Peyer's patch (tissue), 4 donors: Measurements from ENCODE around the gene KRT32. TPM values are rescaled to one million over a fixed set of nuclear protein-coding genes. Genes with fewer than 3 reads are reported as not detected.

Source experiments
- DNase-seq, 3 donors: peaks; one replicate each; pipeline ENCODE4 v3.0.0-alpha.2; 2017 to 2019
- H3K27ac ChIP-seq, 4 donors: fragments of 200-600 bp; sonication (generic); one replicate each; pipeline ENCODE4 v1.5.1; 2016 to 2019
- H3K27me3 ChIP-seq, 2 donors: fragments of 200-600 bp; sonication (generic); one replicate each; pipeline ENCODE4 v1.5.1; 2019
- H3K36me3 ChIP-seq, 3 donors: fragments of 200-600 bp; sonication (generic); one replicate each; pipeline ENCODE4 v1.5.1; 2016 to 2019
- H3K4me1 ChIP-seq, 4 donors: fragments of 200-600 bp; sonication (generic); one replicate each; pipeline ENCODE4 v1.5.1; 2016 to 2019
- H3K4me3 ChIP-seq, 4 donors: fragments of 200-600 bp; sonication (generic); 1 replicate in 3 of 4; 2 replicates in 1 of 4; pipeline ENCODE4 v1.5.1; 2016 to 2019; ENCODE audit warnings: mild to moderate bottlenecking in 1 of 4
- H3K9me3 ChIP-seq, 4 donors: fragments of 200-600 bp; sonication (generic); one replicate each; pipeline ENCODE4 v1.5.1; 2016 to 2019; ENCODE audit warnings: mild to moderate bottlenecking in 1 of 4
- POLR2A ChIP-seq, 2 donors: fragments of 450-650 bp; IDR thresholded peaks; one replicate each; pipeline ENCODE4 v1.5.1; 2017; ENCODE audit warnings: antibody characterized with exemption in 2 of 2, mild to moderate bottlenecking in 2 of 2, moderate library complexity in 2 of 2
- total RNA-seq, 4 donors: library from RNA; depleted of rRNA; stranded (reverse); fragments of >200 nt; gene quantifications; one replicate each; pipeline ENCODE4 v1.1.0, GENCODE V29; 2016
- TF ChIP-seq, protein P1 (sequence below), 6 experiments: fragments of 450-650 bp in 4 of 6; fragments of 200-600 bp in 2 of 6; sonication (generic) in 1 of 6; IDR thresholded peaks; one replicate each; pipeline ENCODE4 v1.5.1; 2017 to 2019; ENCODE audit warnings: antibody characterized with exemption in 6 of 6, mild to moderate bottlenecking in 3 of 6, moderate library complexity in 1 of 6

The KRT32 gene
- total RNA-seq, 4 donors from 2014 or later, result not detected

DNA sequence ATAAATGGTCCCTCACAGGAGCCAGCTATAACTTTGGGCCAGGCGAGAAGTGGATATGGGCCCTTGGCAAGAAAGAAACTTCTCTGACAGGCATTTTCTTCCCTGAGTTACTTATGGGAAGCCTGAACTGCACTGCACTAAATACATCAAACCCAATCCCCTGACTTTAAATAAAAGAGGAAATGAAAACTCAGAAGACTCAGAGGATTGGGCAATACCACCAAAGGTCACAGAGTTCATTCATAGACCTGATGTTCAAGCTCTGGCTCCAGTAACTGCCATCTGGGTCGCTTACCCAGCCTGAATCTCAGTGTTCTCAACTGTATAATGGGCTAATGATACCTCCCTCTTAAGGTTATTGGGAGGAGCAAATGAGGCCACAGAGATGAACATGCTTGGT lies 12.9 kb upstream of the KRT32 start:
- Histone ChIP-seq H3K36me3 (no peaks in the 10 kb centered on the region), H3K4me3 (no peak overlapping the region), H3K27ac (no peak overlapping the region), H3K4me1 (no peaks in the 10 kb centered on the region), H3K9me3 (no peaks in the 10 kb centered on the region), H3K27me3 (no peaks in the 10 kb centered on the region)
- no peak for TF ChIP-seq POLR2A (IDR thresholded peaks at IDR 0.05)
- TF ChIP-seq, protein P1, sequence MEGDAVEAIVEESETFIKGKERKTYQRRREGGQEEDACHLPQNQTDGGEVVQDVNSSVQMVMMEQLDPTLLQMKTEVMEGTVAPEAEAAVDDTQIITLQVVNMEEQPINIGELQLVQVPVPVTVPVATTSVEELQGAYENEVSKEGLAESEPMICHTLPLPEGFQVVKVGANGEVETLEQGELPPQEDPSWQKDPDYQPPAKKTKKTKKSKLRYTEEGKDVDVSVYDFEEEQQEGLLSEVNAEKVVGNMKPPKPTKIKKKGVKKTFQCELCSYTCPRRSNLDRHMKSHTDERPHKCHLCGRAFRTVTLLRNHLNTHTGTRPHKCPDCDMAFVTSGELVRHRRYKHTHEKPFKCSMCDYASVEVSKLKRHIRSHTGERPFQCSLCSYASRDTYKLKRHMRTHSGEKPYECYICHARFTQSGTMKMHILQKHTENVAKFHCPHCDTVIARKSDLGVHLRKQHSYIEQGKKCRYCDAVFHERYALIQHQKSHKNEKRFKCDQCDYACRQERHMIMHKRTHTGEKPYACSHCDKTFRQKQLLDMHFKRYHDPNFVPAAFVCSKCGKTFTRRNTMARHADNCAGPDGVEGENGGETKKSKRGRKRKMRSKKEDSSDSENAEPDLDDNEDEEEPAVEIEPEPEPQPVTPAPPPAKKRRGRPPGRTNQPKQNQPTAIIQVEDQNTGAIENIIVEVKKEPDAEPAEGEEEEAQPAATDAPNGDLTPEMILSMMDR (IDR thresholded peaks at IDR 0.05), result no peak
- DNase-seq, result no peak

DNA sequence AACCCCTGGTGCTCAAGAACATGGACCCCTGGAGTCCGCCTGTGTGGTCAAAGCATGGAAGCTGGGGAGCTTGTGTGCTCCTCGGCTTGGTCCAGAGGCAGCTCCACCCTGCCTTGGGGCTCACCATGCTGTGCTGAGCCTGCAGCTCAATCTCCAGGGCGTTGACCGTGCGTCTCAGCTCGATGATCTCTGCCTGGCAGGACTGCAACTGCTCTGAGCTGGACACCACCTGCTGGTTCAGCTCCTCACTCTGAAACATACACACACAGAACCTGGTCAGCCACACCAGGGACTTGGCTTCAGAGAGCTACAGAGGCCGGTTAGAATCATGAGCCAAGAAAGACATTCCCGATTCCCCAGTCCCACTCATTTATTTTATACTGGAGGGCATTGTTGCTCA lies 11.1 kb upstream of the KRT32 start:
- no peak for DNase-seq
- TF ChIP-seq POLR2A (IDR thresholded peaks at IDR 0.05), result no peak
- TF ChIP-seq, protein P1 (IDR thresholded peaks at IDR 0.05), result no peak
- no peaks in the 10 kb centered on the region for H3K27me3 ChIP-seq

DNA sequence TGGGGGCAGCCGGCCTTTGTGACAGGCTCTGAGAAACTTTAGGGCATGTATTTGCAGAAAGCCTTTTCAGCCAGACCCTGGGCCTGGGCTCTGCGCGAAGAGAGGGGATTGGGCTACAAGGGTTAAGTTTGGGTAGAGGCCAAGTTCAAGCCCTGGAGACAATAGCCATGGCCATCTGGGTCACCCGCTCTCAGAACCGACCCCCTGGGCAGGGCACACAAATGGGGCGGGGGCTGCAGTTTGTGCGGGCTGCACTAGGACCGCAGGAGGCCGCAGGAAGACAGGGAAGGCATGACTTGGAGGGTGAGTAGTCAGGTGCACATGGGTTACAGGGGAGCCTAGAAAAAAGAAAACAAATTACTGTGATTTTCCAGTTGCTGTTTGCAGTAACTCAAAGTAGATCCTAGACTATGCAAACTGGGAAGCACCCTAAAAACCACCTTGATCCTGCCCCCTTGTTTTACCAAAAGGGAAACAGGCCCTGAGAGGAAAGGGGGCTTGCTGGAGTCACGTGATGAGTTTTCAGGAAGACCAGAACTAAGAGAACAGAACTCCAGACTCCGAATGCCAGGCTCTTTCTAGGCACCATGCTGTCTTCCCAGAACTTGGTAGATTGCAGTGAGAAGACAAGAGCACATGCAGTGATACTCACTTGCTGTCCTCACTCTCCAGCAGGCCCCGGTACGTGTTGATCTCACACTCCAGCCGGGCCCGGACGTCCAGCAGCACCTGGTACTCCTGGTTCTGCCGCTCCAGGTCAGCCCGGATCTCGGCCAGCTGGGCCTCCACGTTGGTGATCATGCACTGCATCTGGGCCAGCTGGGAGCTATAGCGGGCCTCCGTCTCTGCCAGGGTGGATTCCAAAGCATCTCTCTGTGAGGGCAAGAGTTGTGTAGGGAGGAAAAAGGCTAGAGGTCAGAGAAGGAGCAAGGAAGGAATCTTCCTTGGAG lies 10.0 kb upstream of the KRT32 start:
- TF ChIP-seq POLR2A (IDR thresholded peaks at IDR 0.05), result no peak
- TF ChIP-seq, protein P1 (IDR thresholded peaks at IDR 0.05), result no peak
- no peak for DNase-seq

More for the DNA sequence above, 11.1 kb upstream of the KRT32 start:
- H3K36me3 ChIP-seq, result no peaks in the 10 kb centered on the region
- H3K9me3 ChIP-seq, result no peaks in the 10 kb centered on the region
- no peaks in the 10 kb centered on the region for H3K4me1 ChIP-seq
- H3K27ac ChIP-seq, result no peak overlapping the region
- no peak overlapping the region for H3K4me3 ChIP-seq

DNA sequence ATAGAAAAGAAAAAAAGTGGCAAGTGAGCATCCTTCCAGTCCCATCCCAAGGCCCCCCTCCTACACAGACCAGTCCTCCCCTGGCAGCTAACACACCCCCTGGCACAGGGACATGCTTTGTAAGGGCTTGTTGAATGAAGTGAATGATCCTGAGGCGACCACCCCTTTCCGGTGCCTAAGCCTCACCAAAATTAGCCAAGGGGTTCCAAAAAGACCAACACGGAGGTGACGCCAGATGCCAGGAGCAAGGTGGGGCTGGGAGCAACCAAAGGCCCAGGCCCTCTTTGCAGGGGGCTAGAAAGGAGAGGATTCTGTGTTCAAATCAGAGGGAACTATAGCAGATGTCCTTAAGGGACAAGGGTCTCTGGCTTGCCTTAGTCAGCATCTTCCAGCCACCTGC lies 8.2 kb upstream of the KRT32 start:
- Histone ChIP-seq H3K9me3 (no peaks in the 10 kb centered on the region), H3K4me1 (no peaks in the 10 kb centered on the region), H3K27ac (no peak overlapping the region), H3K4me3 (no peak overlapping the region), H3K27me3 (no peaks in the 10 kb centered on the region), H3K36me3 (no peaks in the 10 kb centered on the region)
- TF ChIP-seq POLR2A (IDR thresholded peaks at IDR 0.05), result no peak
- TF ChIP-seq, protein P1 (IDR thresholded peaks at IDR 0.05), result no peak
- DNase-seq, result no peak

More for the DNA sequence above, 10.0 kb upstream of the KRT32 start:
- Histone ChIP-seq H3K4me3 (no peak overlapping the region), H3K27ac (no peak overlapping the region), H3K27me3 (no peaks in the 10 kb centered on the region), H3K9me3 (no peaks in the 10 kb centered on the region), H3K36me3 (no peaks in the 10 kb centered on the region), H3K4me1 (no peaks in the 10 kb centered on the region)

DNA sequence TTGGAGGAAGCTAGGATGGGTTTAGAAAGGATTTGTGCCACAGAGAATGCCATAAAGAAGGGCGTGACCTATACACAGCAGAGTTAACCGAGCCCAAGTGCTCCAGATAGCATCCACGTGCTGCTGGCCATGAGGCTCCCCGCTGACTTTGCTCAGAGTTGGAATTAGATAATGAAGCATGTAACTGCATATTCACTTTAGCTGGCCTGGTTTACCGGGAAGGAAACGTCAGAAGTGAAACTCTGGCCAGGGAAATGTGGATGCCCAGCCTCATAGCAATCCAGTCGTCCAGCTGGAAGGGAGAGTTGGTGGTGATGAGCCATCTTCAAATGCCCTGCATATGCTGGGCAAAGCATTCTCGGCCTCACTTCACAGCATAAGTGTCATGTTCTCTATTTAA lies 7.7 kb upstream of the KRT32 start:
- H3K36me3 ChIP-seq, result no peaks in the 10 kb centered on the region
- no peak for TF ChIP-seq POLR2A (IDR thresholded peaks at IDR 0.05)
- TF ChIP-seq, protein P1 (IDR thresholded peaks at IDR 0.05), result no peak
- DNase-seq, result no peak
- H3K4me3 ChIP-seq, result no peak overlapping the region
- no peaks in the 10 kb centered on the region for H3K9me3 ChIP-seq
- no peaks in the 10 kb centered on the region for H3K27me3 ChIP-seq
- H3K4me1 ChIP-seq, result no peaks in the 10 kb centered on the region
- no peak overlapping the region for H3K27ac ChIP-seq
